Measurements from ENCODE around the gene RAPGEF2.
"Not testable (repeated sequence)": the region's sequence is repeated elsewhere in the genome, so short reads cannot be mapped to it uniquely, and the experiment has no call there.

RAPGEF2 gene

GRCh38 chr4:159378056-159378616 lies 275.3 kb downstream of the RAPGEF2 start:
- H3K36me3 ChIP-seq: no peaks in the 10 kb centered on the region
- no peak overlapping the region for H3K27ac ChIP-seq
- H3K4me3 ChIP-seq: no peak overlapping the region
- H3K4me1 ChIP-seq: peaks cover 14% of the 10 kb centered on the region
- peaks cover 29% of the 10 kb centered on the region for H3K9me3 ChIP-seq
- H3K27me3 ChIP-seq: no peaks in the 10 kb centered on the region
- no peak for TF ChIP-seq Cebpa-rat (IDR thresholded peaks at IDR 0.05)
- H4K20me1 ChIP-seq: no peaks in the 10 kb centered on the region
- H3K9ac ChIP-seq: no peak overlapping the region
- no peak overlapping the region for H3K4me2 ChIP-seq

- not testable (repeated sequence) for H3K4me3 ChIP-seq, H3K27me3 ChIP-seq, H3K9ac ChIP-seq, H3K27ac ChIP-seq, H3K4me2 ChIP-seq, H4K20me1 ChIP-seq, H3K36me3 ChIP-seq
- H3K9me3 ChIP-seq: peaks cover 29% of the 10 kb centered on the region
- H3K4me1 ChIP-seq: peaks cover 22% of the 10 kb centered on the region
These were observed 276.2 kb downstream of the RAPGEF2 start for GRCh38 chr4:159379064-159379463.

GRCh38 chr4:159379836-159380235 lies 277.0 kb downstream of the RAPGEF2 start:
- H3K27me3 ChIP-seq: no peaks in the 10 kb centered on the region
- no peaks in the 10 kb centered on the region for H4K20me1 ChIP-seq
- no peak overlapping the region for H3K27ac ChIP-seq
- peaks cover 29% of the 10 kb centered on the region for H3K9me3 ChIP-seq
- no peaks in the 10 kb centered on the region for H3K36me3 ChIP-seq
- H3K4me2 ChIP-seq: no peak overlapping the region
- peaks cover 22% of the 10 kb centered on the region for H3K4me1 ChIP-seq
- no peak overlapping the region for H3K4me3 ChIP-seq
- no peak for TF ChIP-seq Cebpa-rat (IDR thresholded peaks at IDR 0.05)
- no peak overlapping the region for H3K9ac ChIP-seq

DNA sequence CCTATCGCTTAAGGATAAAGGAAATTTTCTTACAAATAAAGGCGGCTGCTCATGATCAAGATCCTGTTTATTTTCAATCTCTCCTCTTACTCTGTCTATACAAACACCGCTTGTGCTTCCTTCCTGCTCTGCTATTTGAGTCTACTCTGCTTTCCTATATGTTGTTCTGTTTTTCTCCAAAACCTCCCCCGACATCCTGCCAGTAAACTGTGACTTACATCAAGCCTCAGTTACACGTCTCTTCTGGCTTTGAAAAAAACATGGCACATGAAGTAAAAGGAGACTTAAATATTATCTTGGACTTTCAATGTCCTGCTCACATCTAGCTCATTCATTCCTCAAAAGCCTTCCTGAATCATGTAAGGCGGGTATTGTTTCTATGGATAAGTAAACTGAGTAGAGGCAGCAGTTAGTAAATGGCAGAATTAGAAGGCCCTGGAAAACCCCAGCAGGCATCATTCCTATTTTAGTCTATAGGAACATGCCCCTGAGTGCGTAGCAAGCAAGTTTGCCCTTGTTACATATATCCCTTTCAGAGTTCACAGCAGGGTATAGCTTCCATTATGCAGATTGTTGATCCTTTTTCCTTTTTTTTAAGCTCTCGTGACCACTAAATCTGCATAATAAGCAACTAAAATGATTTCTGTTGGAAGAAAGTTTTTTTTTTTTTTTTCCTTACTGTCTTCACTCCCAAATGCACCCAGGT lies 280.1 kb downstream of the RAPGEF2 start:
- Histone ChIP-seq H3K4me1 (peaks cover 22% of the 10 kb centered on the region), H3K27ac (peak overlapping the region; percentile 40), H3K4me2 (peak overlapping the region; percentile 58)

GRCh38 chr4:159383562-159383931 lies 280.7 kb downstream of the RAPGEF2 start:
- H3K27ac ChIP-seq: peak overlapping the region; percentile 40; the same call in 1 of the 2 replicates
- H4K20me1 ChIP-seq: no peaks in the 10 kb centered on the region
- H3K4me1 ChIP-seq: peaks cover 22% of the 10 kb centered on the region
- H3K9ac ChIP-seq: no peak overlapping the region
- H3K9me3 ChIP-seq: peaks cover 25% of the 10 kb centered on the region
- no peaks in the 10 kb centered on the region for H3K27me3 ChIP-seq
- peak overlapping the region; percentile 58 for H3K4me2 ChIP-seq
- H3K36me3 ChIP-seq: no peaks in the 10 kb centered on the region
- no peak overlapping the region for H3K4me3 ChIP-seq
- TF ChIP-seq Cebpa-rat (IDR thresholded peaks at IDR 0.05): no peak

More for the DNA sequence above, 280.1 kb downstream of the RAPGEF2 start:
- no peak for TF ChIP-seq Cebpa-rat (IDR thresholded peaks at IDR 0.05)
- Histone ChIP-seq H3K27me3 (no peaks in the 10 kb centered on the region), H3K36me3 (no peaks in the 10 kb centered on the region), H3K9ac (no peak overlapping the region), H4K20me1 (no peaks in the 10 kb centered on the region), H3K9me3 (peaks cover 30% of the 10 kb centered on the region), H3K4me3 (no peak overlapping the region)

- Histone ChIP-seq H3K27ac (no peak overlapping the region), H3K4me1 (peaks cover 22% of the 10 kb centered on the region), H3K36me3 (no peaks in the 10 kb centered on the region), H4K20me1 (no peaks in the 10 kb centered on the region), H3K9ac (no peak overlapping the region), H3K4me3 (no peak overlapping the region), H3K27me3 (no peaks in the 10 kb centered on the region), H3K9me3 (peaks cover 22% of the 10 kb centered on the region), H3K4me2 (no peak overlapping the region)
- TF ChIP-seq Cebpa-rat (IDR thresholded peaks at IDR 0.05): no peak
These were observed 281.1 kb downstream of the RAPGEF2 start for GRCh38 chr4:159384017-159384416.

GRCh38 chr4:159384632-159385031 lies 281.8 kb downstream of the RAPGEF2 start:
- H3K36me3 ChIP-seq: no peaks in the 10 kb centered on the region
- H3K27me3 ChIP-seq: no peaks in the 10 kb centered on the region
- H4K20me1 ChIP-seq: no peaks in the 10 kb centered on the region
- peaks cover 25% of the 10 kb centered on the region for H3K9me3 ChIP-seq
- H3K4me3 ChIP-seq: no peak overlapping the region
- no peak overlapping the region for H3K9ac ChIP-seq
- H3K27ac ChIP-seq: no peak overlapping the region
- no peak for TF ChIP-seq Cebpa-rat (IDR thresholded peaks at IDR 0.05)
- peaks cover 22% of the 10 kb centered on the region for H3K4me1 ChIP-seq
- H3K4me2 ChIP-seq: no peak overlapping the region

- Histone ChIP-seq H3K4me2 (no peak overlapping the region), H3K4me3 (no peak overlapping the region), H3K9ac (no peak overlapping the region), H3K27me3 (no peaks in the 10 kb centered on the region), H3K27ac (no peak overlapping the region), H3K36me3 (no peaks in the 10 kb centered on the region), H3K9me3 (peaks cover 16% of the 10 kb centered on the region), H3K4me1 (peaks cover 22% of the 10 kb centered on the region), H4K20me1 (no peaks in the 10 kb centered on the region)
- no peak for TF ChIP-seq Cebpa-rat (IDR thresholded peaks at IDR 0.05)
These were observed 283.7 kb downstream of the RAPGEF2 start for GRCh38 chr4:159386620-159387019.

DNA sequence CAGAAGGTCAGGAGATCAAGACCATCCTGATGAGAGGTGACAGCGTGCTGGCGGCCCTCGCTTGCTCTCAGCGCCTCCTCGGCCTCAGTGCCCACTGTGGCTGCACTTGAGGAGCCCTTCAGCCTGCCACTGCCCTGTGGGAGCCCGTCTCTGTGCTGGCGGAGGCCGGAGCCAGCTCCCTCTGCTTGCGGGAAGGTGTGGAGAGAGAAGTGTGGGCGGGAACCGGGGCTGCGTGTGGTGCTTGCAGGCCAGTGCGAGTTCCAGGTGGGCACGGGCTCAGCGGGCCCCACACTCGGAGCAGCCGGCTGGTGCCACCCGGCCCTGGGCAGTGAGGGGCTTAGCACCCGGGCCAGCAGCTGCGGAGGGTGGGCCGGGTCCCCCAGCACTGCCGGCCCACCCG lies 286.9 kb downstream of the RAPGEF2 start:
- Histone ChIP-seq H3K4me1 (no peaks in the 10 kb centered on the region), H3K4me3 (no peak overlapping the region), H4K20me1 (no peaks in the 10 kb centered on the region), H3K9ac (no peak overlapping the region), H3K27ac (no peak overlapping the region), H3K9me3 (peaks cover 14% of the 10 kb centered on the region), H3K36me3 (no peaks in the 10 kb centered on the region), H3K4me2 (no peak overlapping the region), H3K27me3 (no peaks in the 10 kb centered on the region)
- no peak for TF ChIP-seq Cebpa-rat (IDR thresholded peaks at IDR 0.05)

GRCh38 chr4:159390648-159391047 lies 287.8 kb downstream of the RAPGEF2 start:
- Histone ChIP-seq H3K9ac (no peak overlapping the region), H3K27me3 (no peaks in the 10 kb centered on the region), H3K4me2 (no peak overlapping the region), H3K4me3 (no peak overlapping the region), H3K9me3 (peaks cover 16% of the 10 kb centered on the region), H4K20me1 (no peaks in the 10 kb centered on the region), H3K36me3 (no peaks in the 10 kb centered on the region), H3K27ac (no peak overlapping the region), H3K4me1 (no peaks in the 10 kb centered on the region)
- TF ChIP-seq Cebpa-rat (IDR thresholded peaks at IDR 0.05): no peak

Measured in BLaER1 (cell line).